SU-DHL-6 (cell line): ENCODE measurements around the gene PTPRK.

Experiments
- H2AFZ ChIP-seq: fragments of 200-600 bp; sonication (generic); 2 replicates; pipeline ENCODE4 v1.6.1; 2014; ENCODE audit warnings: low read depth, mild to moderate bottlenecking, moderate library complexity, mixed read lengths, antibody characterized with exemption, low read length; ENCODE audit not compliant: severe bottlenecking
- H3F3A ChIP-seq: fragments of 200-600 bp; shearing (Covaris generic); 2 replicates; pipeline ENCODE4 v1.6.0; 2016; ENCODE audit warnings: antibody characterized with exemption, mild to moderate bottlenecking; ENCODE audit not compliant: insufficient read depth
- H3K27ac ChIP-seq: fragments of 200-600 bp; sonication (generic); 2 replicates; pipeline ENCODE4 v1.5.1; 2016; ENCODE audit warnings: low read depth, mild to moderate bottlenecking, low read length, moderate library complexity, mixed read lengths
- H3K27me3 ChIP-seq: fragments of 200-600 bp; sonication (generic), shearing (Covaris generic); 2 replicates; pipeline ENCODE4 v1.6.0; 2014; ENCODE audit warnings: mild to moderate bottlenecking, low read length
- H3K36me3 ChIP-seq: fragments of 200-600 bp; sonication (generic); 2 replicates; pipeline ENCODE4 v1.6.1; 2014; ENCODE audit warnings: mild to moderate bottlenecking, low read length, mixed read lengths
- H3K4me2 ChIP-seq: fragments of 300-600, 200-600 bp; shearing (Covaris generic), sonication (generic); 2 replicates; pipeline ENCODE4 v1.6.0; 2014; ENCODE audit warnings: low read length, low read depth, mild to moderate bottlenecking; ENCODE audit not compliant: poor library complexity, severe bottlenecking
- H3K4me3 ChIP-seq: fragments of 200-600 bp; sonication (generic); 2 replicates; pipeline ENCODE4 v1.5.1; 2014; ENCODE audit warnings: antibody characterized with exemption, low read length, mild to moderate bottlenecking, mixed read lengths; ENCODE audit not compliant: insufficient read depth, poor library complexity, severe bottlenecking
- H3K79me2 ChIP-seq: fragments of 200-600 bp; sonication (generic); 2 replicates; pipeline ENCODE4 v1.6.1; 2014; ENCODE audit warnings: mild to moderate bottlenecking, low read length, moderate library complexity; ENCODE audit not compliant: insufficient read depth
- H3K9ac ChIP-seq: fragments of 200-600 bp; sonication (generic); 2 replicates; pipeline ENCODE4 v1.7.0; 2014; ENCODE audit warnings: mild to moderate bottlenecking, low read length
- H3K9me2 ChIP-seq: fragments of 200-600 bp; sonication (generic); replicated peaks from 2 replicates; pipeline ENCODE4 v1.6.1; 2014; ENCODE audit warnings: low read length; ENCODE audit not compliant: insufficient read depth
- H3K9me3 ChIP-seq: fragments of 200-600 bp; sonication (generic); 2 replicates; pipeline ENCODE4 v1.6.1; 2014; ENCODE audit warnings: low read length, mixed read lengths; ENCODE audit not compliant: insufficient read depth
- H4K20me1 ChIP-seq: fragments of 200-600 bp; sonication (generic); 2 replicates; pipeline ENCODE4 v1.6.1; 2014; ENCODE audit warnings: low read depth, mild to moderate bottlenecking, antibody characterized with exemption, low read length, moderate library complexity, mixed read lengths
- CTCF ChIP-seq: fragments of 200-600 bp; sonication (generic); IDR thresholded peaks from one replicate; pipeline ENCODE4 v1.5.1; 2017; ENCODE audit warnings: antibody characterized with exemption, mild to moderate bottlenecking, low read length, moderate library complexity; ENCODE audit not compliant: insufficient read depth, poor library complexity, severe bottlenecking
- EZH2phosphoT487 ChIP-seq: fragments of 200-600 bp; sonication (generic), shearing (Covaris generic); conservative IDR thresholded peaks from 2 replicates; pipeline ENCODE4 v1.6.1; 2018; ENCODE audit warnings: mild to moderate bottlenecking, antibody characterized with exemption, low read length, moderate library complexity, mixed read lengths

The PTPRK gene

GRCh38 chr6:127976111-127976510, 544.3 kb downstream of the PTPRK start:
- Histone ChIP-seq H3K4me2 (no peak overlapping the region), H2AFZ (no peak overlapping the region), H3K9ac (no peak overlapping the region), H3K79me2 (no peaks in the 10 kb centered on the region), H3K4me3 (no peak overlapping the region), H3F3A (no peaks in the 10 kb centered on the region), H4K20me1 (no peaks in the 10 kb centered on the region), H3K36me3 (no peaks in the 10 kb centered on the region), H3K9me2 (no peaks in the 10 kb centered on the region), H3K27ac (no peak overlapping the region), H3K27me3 (no peaks in the 10 kb centered on the region), H3K9me3 (no peaks in the 10 kb centered on the region)
- TF ChIP-seq CTCF (no peak), EZH2phosphoT487 (no peak)

GRCh38 chr6:127972815-127973214, 547.6 kb downstream of the PTPRK start:
- Histone ChIP-seq H4K20me1 (no peaks in the 10 kb centered on the region), H3K9me2 (no peaks in the 10 kb centered on the region; the same call in 1 of the 2 replicates), H3K4me3 (no peak overlapping the region), H3F3A (no peaks in the 10 kb centered on the region), H3K36me3 (no peaks in the 10 kb centered on the region), H3K4me2 (no peak overlapping the region), H2AFZ (no peak overlapping the region), H3K9ac (no peak overlapping the region), H3K9me3 (no peaks in the 10 kb centered on the region), H3K79me2 (no peaks in the 10 kb centered on the region), H3K27ac (no peak overlapping the region), H3K27me3 (no peaks in the 10 kb centered on the region)
- TF ChIP-seq CTCF (no peak), EZH2phosphoT487 (no peak)

GRCh38 chr6:127971945-127972391, 548.4 kb downstream of the PTPRK start:
- Histone ChIP-seq H3K4me2 (no peak overlapping the region), H2AFZ (no peak overlapping the region), H3K79me2 (no peaks in the 10 kb centered on the region), H3K9ac (no peak overlapping the region), H3K9me3 (no peaks in the 10 kb centered on the region), H3K9me2 (no peaks in the 10 kb centered on the region; the same call in 1 of the 2 replicates), H3K27ac (no peak overlapping the region), H3K27me3 (no peaks in the 10 kb centered on the region), H3K36me3 (no peaks in the 10 kb centered on the region), H4K20me1 (no peaks in the 10 kb centered on the region), H3F3A (no peaks in the 10 kb centered on the region), H3K4me3 (no peak overlapping the region)
- TF ChIP-seq CTCF (no peak), EZH2phosphoT487 (no peak)
